ENCODE data around the gene CNKSR2. TPM values are rescaled to one million over a fixed set of nuclear protein-coding genes. Genes with fewer than 3 reads are reported as not detected.

The CNKSR2 gene
- total RNA-seq, 1 experiment from 2014 or later, result not detected

- ChIA-PET POLR2A (no interaction called here), CTCF (no interaction called here), RAD21 (ENCODE audit: low non-redundant PET in 1 of 2, low total read pairs in 2 of 2, uncharacterized antibody in 2 of 2, unreplicated experiment in 2 of 2) (no interaction called here)
- Histone ChIP-seq H4K20me1 (ENCODE audit: insufficient read depth) (no peaks in the 10 kb centered on the region), H3K4me3 (replicated peaks in 1 of 2; ENCODE audit: low read depth in 1 of 2, low read length in 2 of 2) (no peak overlapping the region), H3K27ac (ENCODE audit: low read depth, low read length) (no peak overlapping the region), H3K9me3 (ENCODE audit: control insufficient read depth in 1 of 2, insufficient read depth in 1 of 2, low read depth in 1 of 2, low read length in 2 of 2) (no peaks in the 10 kb centered on the region), H3K27me3 (ENCODE audit: insufficient read depth, low read length) (no peaks in the 10 kb centered on the region), H3K4me1 (ENCODE audit: control insufficient read depth in 1 of 2, insufficient read depth in 2 of 2, low read length in 2 of 2) (no peaks in the 10 kb centered on the region), H3K79me2 (ENCODE audit: insufficient read depth, low read length) (no peaks in the 10 kb centered on the region), H2AFZ (ENCODE audit: low read depth, low read length, poor library complexity, severe bottlenecking) (no peak overlapping the region), H3K4me2 (ENCODE audit: low read length) (no peak overlapping the region), H3K9me2 (ENCODE audit: insufficient read depth) (no peaks in the 10 kb centered on the region), H3K9ac (ENCODE audit: low read length) (no peak overlapping the region), H3K36me3 (ENCODE audit: control insufficient read depth in 1 of 2, insufficient read depth in 2 of 2, low read length in 2 of 2) (no peaks in the 10 kb centered on the region)
- no TSS peak for BruUV-seq (replicated peaks)
- TF ChIP-seq EZH2phosphoT487 (IDR thresholded peaks at IDR 0.05; ENCODE audit: borderline replicate concordance) (no peak), POLR2A (IDR thresholded peaks at IDR 0.05; ENCODE audit: borderline replicate concordance, extremely low read depth, insufficient read depth, insufficient read length) (no peak), SRF (IDR thresholded peaks at IDR 0.05; ENCODE audit: low read depth) (no peak), YY1 (IDR thresholded peaks at IDR 0.05; ENCODE audit: extremely low read depth, insufficient replicate concordance, low read depth, low read length) (no peak), ATF3 (IDR thresholded peaks at IDR 0.05) (no peak), FOSL1 (IDR thresholded peaks at IDR 0.05; ENCODE audit: low read depth) (no peak), ZFX (IDR thresholded peaks at IDR 0.05) (no peak), CEBPB (IDR thresholded peaks at IDR 0.05; ENCODE audit: low read depth) (no peak), EZH2 (IDR thresholded peaks at IDR 0.05) (no peak), POLR2AphosphoS5 (IDR thresholded peaks at IDR 0.05; ENCODE audit: low read depth, low read length) (no peak)
- ATAC-seq (no peak), DNase-seq (ENCODE audit: low read depth, low spot score) (no peak)
- intact Hi-C loops (cut with micrococcal nuclease), result no loop called here
Measured at GRCh38 chrX:21620234-21620633, 246.0 kb downstream of the CNKSR2 start.

- CTCF ChIA-PET, result no interaction called here
- no peak overlapping the region for H3K4me3 ChIP-seq (replicated peaks in 1 of 2; ENCODE audit: low read depth in 1 of 2, low read length in 2 of 2)
Measured at GRCh38 chrX:21623778-21624501, 249.7 kb downstream of the CNKSR2 start.

More at GRCh38 chrX:21623778-21624501, 249.7 kb downstream of the CNKSR2 start:
- Histone ChIP-seq H3K79me2 (ENCODE audit: insufficient read depth, low read length) (no peaks in the 10 kb centered on the region), H3K4me2 (ENCODE audit: low read length) (no peak overlapping the region), H3K9me2 (ENCODE audit: insufficient read depth) (no peaks in the 10 kb centered on the region), H3K27me3 (ENCODE audit: insufficient read depth, low read length) (no peaks in the 10 kb centered on the region), H3K36me3 (ENCODE audit: control insufficient read depth in 1 of 2, insufficient read depth in 2 of 2, low read length in 2 of 2) (no peaks in the 10 kb centered on the region), H3K4me1 (ENCODE audit: control insufficient read depth in 1 of 2, insufficient read depth in 2 of 2, low read length in 2 of 2) (no peaks in the 10 kb centered on the region), H2AFZ (ENCODE audit: low read depth, low read length, poor library complexity, severe bottlenecking) (no peak overlapping the region), H3K9ac (ENCODE audit: low read length) (no peak overlapping the region), H4K20me1 (ENCODE audit: insufficient read depth) (no peaks in the 10 kb centered on the region), H3K9me3 (ENCODE audit: control insufficient read depth in 1 of 2, insufficient read depth in 1 of 2, low read depth in 1 of 2, low read length in 2 of 2) (no peaks in the 10 kb centered on the region), H3K27ac (ENCODE audit: low read depth, low read length) (no peak overlapping the region)
- BruUV-seq (replicated peaks), result no TSS peak
- TF ChIP-seq ZFX (IDR thresholded peaks at IDR 0.05) (no peak), SP1 (IDR thresholded peaks at IDR 0.05; ENCODE audit: low read depth) (no peak), TCF7L2 (IDR thresholded peaks at IDR 0.05; ENCODE audit: borderline replicate concordance, extremely low read depth, insufficient read depth, insufficient read length) (no peak), FOSL1 (IDR thresholded peaks at IDR 0.05; ENCODE audit: low read depth) (no peak), MAX (IDR thresholded peaks at IDR 0.05) (no peak), POLR2AphosphoS5 (IDR thresholded peaks at IDR 0.05; ENCODE audit: low read depth, low read length) (no peak)
- DNase-seq (ENCODE audit: low read depth, low spot score) (no peak), ATAC-seq (no peak)
- POLR2A ChIA-PET, result no interaction called here
- RAD21 ChIA-PET (ENCODE audit: low non-redundant PET in 1 of 2, low total read pairs in 2 of 2, uncharacterized antibody in 2 of 2, unreplicated experiment in 2 of 2), result no interaction called here
- intact Hi-C loops (cut with micrococcal nuclease), result no loop called here

Data from HCT116 (cell line).